ENCODE results near the gene LRG1.

GRCh38 chr19:4519172-4519496, 20.7 kb downstream of the LRG1 start:
- TF ChIP-seq CTCF (IDR thresholded peaks at IDR 0.05; ENCODE audit: low read depth, low read length, missing input control) (no peak), ATF3 (IDR thresholded peaks at IDR 0.05) (no peak), REST (IDR thresholded peaks at IDR 0.05) (no peak), MAX (IDR thresholded peaks at IDR 0.05) (no peak), YY1 (IDR thresholded peaks at IDR 0.05) (no peak), FOXA1 (IDR thresholded peaks at IDR 0.05) (no peak), SP1 (IDR thresholded peaks at IDR 0.05) (no peak), JUND (IDR thresholded peaks at IDR 0.05) (no peak), ZBTB33 (IDR thresholded peaks at IDR 0.05) (no peak), GABPA (IDR thresholded peaks at IDR 0.05 in 1 of 2, conservative IDR thresholded peaks at IDR 0.05 in 1 of 2) (no peak)
